Fibroblast of pulmonary artery (primary cell): Measurements from ENCODE around the gene C8B.

Experiments used
- DNase-seq: peaks from one replicate; pipeline ENCODE4 v3.0.0-alpha.2; 2010; ENCODE audit warnings: low read depth
- H3K4me3 ChIP-seq: replicated peaks from 2 replicates; pipeline ENCODE4 v1.5.1; 2011; ENCODE audit warnings: low read depth, mild to moderate bottlenecking, control low read depth, low read length, moderate library complexity
- TF ChIP-seq, protein P1 (sequence below): IDR thresholded peaks from 2 replicates; pipeline ENCODE4 v1.5.1; 2011; ENCODE audit warnings: mild to moderate bottlenecking, control low read depth, low read length, inconsistent platforms; ENCODE audit errors: missing control alignments

The C8B gene

DNA sequence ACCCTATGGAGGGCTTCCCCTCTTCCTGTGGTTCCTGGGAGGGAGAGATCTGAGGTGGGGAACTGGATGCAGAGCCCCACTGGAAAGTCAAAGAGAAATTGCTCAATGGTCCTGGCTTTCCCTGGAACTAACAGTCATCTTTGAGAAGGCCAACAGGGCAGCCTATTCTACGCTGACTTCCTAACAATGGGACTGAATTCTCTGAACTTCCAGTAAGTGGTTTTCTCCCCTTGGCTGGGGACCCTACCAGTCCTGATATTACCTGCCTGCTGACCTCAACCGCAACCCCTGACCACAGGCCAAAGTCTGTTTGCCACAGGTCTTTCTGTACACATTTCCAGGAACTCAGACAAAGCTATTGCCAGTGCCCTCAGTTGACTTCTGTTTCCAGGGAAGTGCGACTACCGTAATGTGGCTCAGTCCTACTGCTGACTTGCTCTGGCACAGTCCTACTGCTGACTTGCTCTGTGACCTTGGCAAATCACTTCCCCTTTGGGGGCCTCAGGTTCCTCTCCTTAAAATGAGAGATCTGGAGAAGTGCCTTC, 55.3 kb downstream of the C8B start:
- no peak overlapping the region for H3K4me3 ChIP-seq
- DNase-seq, result no peak
- TF ChIP-seq, protein P1, sequence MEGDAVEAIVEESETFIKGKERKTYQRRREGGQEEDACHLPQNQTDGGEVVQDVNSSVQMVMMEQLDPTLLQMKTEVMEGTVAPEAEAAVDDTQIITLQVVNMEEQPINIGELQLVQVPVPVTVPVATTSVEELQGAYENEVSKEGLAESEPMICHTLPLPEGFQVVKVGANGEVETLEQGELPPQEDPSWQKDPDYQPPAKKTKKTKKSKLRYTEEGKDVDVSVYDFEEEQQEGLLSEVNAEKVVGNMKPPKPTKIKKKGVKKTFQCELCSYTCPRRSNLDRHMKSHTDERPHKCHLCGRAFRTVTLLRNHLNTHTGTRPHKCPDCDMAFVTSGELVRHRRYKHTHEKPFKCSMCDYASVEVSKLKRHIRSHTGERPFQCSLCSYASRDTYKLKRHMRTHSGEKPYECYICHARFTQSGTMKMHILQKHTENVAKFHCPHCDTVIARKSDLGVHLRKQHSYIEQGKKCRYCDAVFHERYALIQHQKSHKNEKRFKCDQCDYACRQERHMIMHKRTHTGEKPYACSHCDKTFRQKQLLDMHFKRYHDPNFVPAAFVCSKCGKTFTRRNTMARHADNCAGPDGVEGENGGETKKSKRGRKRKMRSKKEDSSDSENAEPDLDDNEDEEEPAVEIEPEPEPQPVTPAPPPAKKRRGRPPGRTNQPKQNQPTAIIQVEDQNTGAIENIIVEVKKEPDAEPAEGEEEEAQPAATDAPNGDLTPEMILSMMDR, result no peak

DNA sequence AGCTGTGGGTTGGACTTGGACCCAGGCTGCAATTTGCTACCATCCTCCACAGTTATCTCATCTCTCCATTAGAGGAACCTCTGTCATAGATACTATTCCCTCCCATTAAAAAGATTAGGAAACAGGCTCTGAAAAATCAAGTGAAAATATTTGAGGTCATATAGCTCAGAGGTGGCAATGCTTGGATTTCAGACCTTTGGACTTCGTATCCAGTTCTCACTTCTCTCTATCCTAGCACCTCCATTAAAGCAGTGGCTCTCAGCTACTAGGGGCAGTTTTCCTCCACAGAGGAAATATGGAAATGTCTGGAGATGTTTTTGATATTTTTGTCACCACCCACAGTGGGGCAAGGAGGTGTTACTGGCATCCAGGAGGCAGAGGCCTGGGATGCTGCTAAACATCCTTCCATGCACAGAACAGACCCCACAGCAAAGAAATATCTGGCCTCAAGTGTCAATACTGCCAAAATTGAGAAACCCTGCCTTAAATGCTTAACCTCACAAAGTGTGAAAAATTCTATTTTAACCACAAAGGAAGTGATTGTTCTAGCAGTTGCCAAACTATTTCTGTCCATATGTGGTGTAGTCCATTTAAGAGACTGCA, 57.1 kb downstream of the C8B start:
- DNase-seq, result peak; percentile 45
- TF ChIP-seq, protein P1, result no peak
- H3K4me3 ChIP-seq, result no peak overlapping the region

DNA sequence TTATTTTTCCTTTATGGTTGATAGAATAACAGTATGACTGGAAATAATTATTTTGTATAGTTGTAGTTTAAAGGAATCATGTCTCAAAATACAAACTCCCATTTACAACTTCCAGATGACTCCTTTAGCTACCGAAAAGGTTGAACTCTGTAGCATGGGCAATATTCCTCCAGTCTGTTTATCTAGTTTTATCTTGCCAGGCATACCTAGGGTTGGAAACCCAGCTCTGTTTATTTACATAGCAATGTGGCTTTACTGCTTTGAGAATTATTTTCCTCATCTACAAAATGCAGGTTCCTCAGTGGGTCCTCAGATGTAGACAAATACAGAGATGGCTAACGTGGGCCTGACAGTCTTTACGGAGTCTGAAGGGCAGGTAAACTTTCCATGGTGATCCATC, 60.1 kb downstream of the C8B start:
- H3K4me3 ChIP-seq, result no peak overlapping the region
- TF ChIP-seq, protein P1, result no peak
- no peak for DNase-seq

DNA sequence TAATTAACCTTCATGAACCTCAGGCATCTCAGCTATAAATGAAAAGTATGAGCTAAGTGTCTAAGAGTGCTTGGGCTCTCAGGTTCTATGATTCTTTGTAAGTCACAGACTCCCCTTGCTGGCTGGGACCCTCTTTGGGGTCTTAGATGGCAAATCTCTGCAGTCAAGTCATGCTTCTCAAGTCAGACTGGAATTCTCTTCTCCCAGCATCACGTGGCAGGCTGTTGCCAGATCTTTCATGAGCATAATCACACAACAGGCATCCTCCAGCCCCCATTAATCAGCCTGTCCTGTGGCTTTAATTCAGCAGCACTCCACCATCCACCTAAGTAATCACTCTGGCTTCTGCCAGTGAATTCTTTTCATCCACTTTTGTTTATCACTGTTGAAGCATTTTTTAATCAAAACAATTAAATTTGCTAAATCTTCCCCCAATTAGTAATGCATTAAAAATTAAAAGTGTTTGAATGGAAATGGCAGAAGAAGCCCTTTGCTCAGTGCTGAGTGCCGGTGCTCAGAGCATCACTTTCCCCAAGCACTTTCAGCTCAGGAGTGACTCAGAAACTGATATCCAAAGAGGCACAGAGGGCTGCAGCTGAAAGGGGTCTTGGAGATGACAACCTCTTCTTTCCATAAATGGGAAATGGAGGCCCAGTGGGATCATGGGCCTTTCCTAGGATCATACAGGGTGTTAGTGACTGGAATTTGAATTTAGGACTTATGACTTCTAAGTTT, 61.0 kb downstream of the C8B start:
- DNase-seq, result no peak
- no peak overlapping the region for H3K4me3 ChIP-seq
- TF ChIP-seq, protein P1, result no peak

DNA sequence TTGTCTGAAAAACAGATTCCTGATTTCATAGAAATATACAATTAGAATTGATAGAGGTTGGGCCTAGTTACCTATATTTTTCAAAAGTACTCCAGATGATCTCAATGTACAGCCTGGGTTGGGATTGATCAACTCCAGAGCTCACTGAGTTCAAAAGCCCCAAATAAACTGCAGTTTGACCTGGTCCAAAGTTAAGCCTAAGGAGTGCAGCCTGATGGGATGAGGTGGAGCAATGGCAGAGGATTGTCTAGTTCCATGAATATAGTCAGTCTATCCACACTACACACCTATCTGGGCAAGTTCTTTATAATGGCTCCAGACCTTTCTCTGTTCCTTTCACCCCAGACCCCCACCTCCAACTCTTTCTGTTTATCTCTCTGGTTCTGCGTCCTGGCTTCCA, 62.0 kb downstream of the C8B start:
- H3K4me3 ChIP-seq, result no peak overlapping the region
- TF ChIP-seq, protein P1, result no peak
- no peak for DNase-seq

DNA sequence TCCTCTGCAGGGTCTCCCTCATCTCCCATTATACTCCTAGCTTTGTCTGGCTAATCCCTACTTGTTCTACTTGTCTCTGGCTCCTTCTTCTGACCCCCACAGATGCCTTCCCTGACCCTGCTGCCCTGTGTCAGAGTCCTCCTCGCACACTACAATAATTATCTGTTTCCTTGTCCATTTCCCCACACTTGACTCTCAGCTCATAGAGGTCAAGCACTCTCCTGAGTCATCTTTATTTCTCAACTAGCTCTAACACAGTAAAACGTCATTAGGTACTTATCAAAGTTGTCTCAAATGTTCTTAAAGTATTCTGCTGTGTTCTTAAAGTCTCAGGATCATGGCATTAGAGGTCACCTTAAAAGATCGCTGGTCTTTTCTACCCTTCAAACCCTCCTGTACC, 64.1 kb downstream of the C8B start:
- DNase-seq, result peak; percentile 56
- H3K4me3 ChIP-seq, result no peak overlapping the region
- TF ChIP-seq, protein P1, result no peak

DNA sequence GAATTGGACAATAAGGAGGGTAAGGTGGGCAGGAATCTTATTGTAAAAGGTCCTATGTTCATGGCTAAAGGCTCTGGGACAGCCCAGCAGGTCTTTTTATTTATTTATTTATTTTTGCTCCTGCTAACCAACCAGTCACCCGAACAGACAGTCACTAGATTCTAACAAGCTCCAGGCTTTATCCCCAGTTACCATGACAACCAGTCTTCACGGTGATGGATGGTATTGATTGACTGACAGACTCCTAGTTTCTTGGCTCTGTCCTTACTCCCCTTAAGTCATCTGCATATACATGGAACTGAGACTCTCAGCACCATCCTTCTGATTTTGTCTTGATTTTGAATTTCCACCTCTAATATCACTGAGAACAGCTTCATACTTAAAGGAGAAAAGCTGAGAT, 66.9 kb downstream of the C8B start:
- TF ChIP-seq, protein P1, result no peak
- H3K4me3 ChIP-seq, result no peak overlapping the region
- no peak for DNase-seq
